SHP77 treated with DMSO at 0.1 percent for 48 hours (cell line): Measurements from ENCODE around the gene MYCBP.
"Not testable (repeated sequence)": the region's sequence is repeated elsewhere in the genome, so short reads cannot be mapped to it uniquely, and the experiment has no call there.

ENCODE experiments used
- DNase-seq: peaks from one replicate; lab custom pipeline; 2025; lab: John Stamatoyannopoulos, UW

The MYCBP gene

GRCh38 chr1:38873027-38873969 lies at the start of gene MYCBP:
Gene MYCBP, minus strand, starts transcription at chr1:38873348. Its CDS starts 43 bp downstream, at chr1:38873305.
- peak; percentile 93 for DNase-seq

DNA sequence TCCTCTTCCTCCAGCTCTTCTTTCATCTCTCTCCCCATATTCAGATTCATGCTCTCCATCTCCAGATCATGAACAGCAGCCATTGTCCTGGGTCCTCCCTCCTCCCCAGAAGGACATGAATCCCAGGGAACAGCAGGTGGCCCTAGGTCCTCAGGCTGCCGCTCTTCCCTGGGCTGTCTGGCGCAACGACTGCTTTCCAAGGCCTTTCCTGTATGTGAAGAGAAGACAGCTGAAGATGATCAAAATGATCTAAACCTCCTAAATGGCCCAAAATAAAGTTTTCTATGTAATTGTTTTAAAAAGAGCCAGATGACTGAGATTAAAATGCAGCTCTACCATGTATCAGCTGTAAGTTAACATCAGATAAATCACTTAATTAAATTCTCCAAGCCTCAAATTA lies 46.0 kb upstream of the MYCBP start:
- DNase-seq = no peak

- DNase-seq = no peak
Measured at GRCh38 chr1:38918568-38918967, 45.4 kb upstream of the MYCBP start.

DNA sequence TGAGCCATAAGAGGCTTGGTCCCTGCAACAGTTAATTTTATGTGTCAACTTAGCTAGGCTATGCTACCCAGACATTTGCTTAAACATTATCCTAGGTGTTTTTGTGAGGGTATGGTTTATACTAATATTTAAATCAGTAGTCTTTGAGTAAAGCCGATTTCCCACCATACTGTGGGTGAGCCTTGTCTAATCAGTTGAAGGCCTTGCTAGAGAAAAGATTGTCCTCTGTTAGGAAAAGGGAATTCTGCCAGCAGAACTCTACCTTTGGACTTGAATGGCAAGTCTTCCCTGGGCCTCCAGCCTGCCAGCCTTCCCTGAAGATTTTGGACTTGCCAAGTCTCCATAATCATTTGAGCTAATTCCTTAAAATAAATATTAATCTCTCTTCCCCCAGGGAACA lies 44.6 kb upstream of the MYCBP start:
- DNase-seq = no peak

GRCh38 chr1:38917337-38917736 lies 44.2 kb upstream of the MYCBP start:
- DNase-seq = no peak

- DNase-seq = no peak
Measured at GRCh38 chr1:38915352-38915948, 42.3 kb upstream of the MYCBP start.

GRCh38 chr1:38914908-38915307 lies 41.8 kb upstream of the MYCBP start:
- not testable (repeated sequence) for DNase-seq

DNA sequence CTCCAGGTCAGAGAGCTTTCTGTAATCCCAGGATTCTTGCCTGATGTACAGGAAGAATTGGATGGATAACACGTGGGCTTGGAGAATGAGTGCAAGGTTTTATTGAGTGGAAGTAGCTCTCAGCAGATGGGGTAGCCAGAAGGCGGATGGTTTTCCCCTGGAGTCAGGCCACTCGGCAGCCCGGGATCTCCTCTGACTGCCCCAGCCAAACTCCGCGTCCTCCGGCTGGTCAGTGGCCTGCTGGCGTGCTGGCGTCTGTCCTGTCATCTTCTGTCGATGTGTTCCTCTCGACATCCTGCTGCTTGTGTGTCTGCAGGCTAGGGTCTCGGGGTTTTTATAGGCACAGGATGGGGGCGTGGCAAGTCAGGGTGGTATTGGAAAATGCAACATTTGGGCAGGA lies 35.7 kb upstream of the MYCBP start:
- DNase-seq = no peak

- DNase-seq = no peak
Measured at GRCh38 chr1:38905985-38906384, 32.8 kb upstream of the MYCBP start.

DNA sequence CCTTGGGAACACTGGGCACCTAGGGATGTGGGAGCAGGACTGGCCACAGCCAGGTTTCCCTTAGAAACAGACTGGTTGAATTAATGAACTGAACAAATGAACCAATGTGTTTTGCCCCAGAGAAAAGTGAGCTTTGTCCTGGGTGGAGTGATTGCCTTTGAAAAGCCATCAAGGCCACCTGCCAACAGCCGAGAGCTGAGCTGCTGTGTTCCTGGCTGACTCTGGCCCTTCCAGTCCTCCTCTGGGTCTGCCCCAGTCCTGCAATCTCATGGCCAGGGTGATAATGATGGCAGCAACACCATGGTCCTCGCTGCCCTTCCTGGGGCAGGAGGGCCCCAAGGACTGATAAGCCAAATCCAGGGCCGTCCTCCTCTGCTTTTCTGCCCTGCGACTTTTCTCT lies 26.4 kb upstream of the MYCBP start:
- DNase-seq = no peak

DNA sequence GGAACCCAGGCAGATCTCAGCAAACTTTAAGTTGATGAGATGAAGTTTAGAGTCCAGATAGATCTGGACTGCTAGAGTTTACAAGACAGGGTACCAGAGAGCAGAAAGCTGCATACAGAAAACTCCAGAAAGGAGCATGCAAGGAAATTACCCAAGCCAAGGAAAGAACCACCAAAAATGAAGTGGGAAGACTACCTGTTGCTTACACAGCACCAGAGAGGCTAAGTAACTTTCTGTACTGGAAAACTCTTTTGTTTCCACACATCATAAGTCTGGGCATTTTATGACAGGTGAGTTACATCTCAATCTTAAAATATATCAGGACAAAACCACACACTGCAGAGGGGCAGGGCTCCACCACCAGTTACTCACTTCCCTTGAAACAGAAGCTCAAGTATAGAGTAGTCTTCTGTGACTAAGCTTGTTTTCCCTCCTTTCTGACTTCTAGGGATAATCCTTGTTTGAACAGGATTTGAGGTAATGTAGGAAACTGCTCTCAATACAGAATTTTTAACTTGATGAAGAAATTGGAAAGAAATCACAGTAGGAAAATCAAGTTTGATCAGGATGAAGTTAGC lies 25.6 kb upstream of the MYCBP start:
- DNase-seq = no peak

- DNase-seq = no peak
Measured at GRCh38 chr1:38896169-38896568, 23.0 kb upstream of the MYCBP start.

GRCh38 chr1:38892976-38893375 lies 19.8 kb upstream of the MYCBP start:
- DNase-seq = no peak

GRCh38 chr1:38891753-38892152 lies 18.6 kb upstream of the MYCBP start:
- DNase-seq = no peak

GRCh38 chr1:38889589-38889988 lies 16.4 kb upstream of the MYCBP start:
- no peak for DNase-seq

DNA sequence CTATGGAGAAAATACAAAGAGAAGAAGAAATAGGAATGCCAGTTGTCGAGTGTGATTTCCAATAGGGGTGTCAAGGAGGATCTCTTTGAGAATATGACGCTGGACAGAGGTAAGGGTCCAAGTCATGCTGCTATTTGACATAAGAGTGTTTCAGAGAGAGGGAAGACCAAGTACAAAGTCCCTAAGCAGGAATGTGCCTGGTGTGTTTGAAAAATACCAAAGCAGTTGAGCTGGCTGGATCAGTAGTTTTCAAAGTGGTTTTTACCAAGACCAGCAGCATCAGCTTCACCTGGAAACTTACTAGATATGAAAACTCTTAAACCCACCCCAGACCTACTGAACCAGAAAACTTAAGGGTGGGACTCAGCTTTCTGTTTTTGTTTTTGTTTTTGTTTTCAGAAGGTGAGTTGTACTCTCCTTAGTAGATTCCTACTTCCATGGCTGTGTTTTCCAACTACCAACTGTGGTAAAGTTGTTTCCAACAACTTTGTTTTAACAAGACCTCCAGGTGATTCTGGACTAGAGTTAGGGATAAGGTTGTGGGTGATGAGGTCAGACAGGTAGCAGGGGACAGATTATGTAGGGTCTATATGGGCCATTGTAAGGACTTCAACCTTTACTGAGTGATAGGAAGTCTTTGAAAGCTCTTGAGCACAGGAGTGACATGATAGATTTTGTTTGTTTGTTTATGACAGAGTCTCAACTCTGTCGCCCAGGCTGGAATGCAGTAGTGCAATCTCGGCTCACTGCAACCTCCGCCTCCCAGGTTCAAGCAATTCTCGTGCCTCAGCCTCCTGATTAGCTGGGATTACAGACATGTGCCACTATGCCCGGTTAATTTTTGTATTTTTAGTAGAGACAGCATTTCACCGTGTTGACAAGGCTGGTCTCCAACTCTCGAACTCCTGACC lies 15.5 kb upstream of the MYCBP start:
- DNase-seq = no peak

GRCh38 chr1:38885092-38885491 lies 11.9 kb upstream of the MYCBP start:
- no peak for DNase-seq

- no peak for DNase-seq
Measured at GRCh38 chr1:38881487-38881886, 8.3 kb upstream of the MYCBP start, which contains the start of gene GJA9. Gene GJA9, minus strand, starts transcription at chr1:38881587. Its CDS starts 5,489 bp downstream, at chr1:38876098.

DNA sequence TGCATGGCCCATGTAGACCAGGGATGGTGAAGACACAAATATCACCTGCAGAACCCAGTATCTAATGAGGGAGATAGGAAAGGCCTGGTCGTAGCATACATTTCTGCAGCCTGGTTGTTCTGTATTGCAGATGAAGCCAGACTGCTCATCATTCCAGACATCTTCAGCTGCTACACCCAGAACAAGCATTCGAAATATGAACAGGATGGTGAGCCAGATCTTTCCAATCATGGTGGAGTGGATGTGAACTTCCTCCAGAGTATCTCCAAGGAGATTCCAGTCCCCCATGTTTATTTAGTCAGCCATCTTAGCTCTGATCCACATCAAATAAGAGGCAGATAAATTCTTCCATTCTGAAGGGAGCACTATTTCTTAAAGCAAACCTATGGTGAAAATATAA lies 2.7 kb upstream of the MYCBP start:
- no peak for DNase-seq

- DNase-seq = no peak
Measured at GRCh38 chr1:38872401-38873026, 634 bp downstream of the MYCBP start.

- DNase-seq = no peak
Measured at GRCh38 chr1:38870996-38871395, 2.2 kb downstream of the MYCBP start.
